NB4 (cell line): Measurements from ENCODE around the gene CELF5.

Experiments
- CTCF ChIP-seq: IDR thresholded peaks from one replicate; pipeline ENCODE4 v1.5.1; 2012; ENCODE audit warnings: low read depth, low read length
- MAX ChIP-seq: IDR thresholded peaks from 2 replicates; pipeline ENCODE4 v1.6.1; 2011; ENCODE audit warnings: low read depth, low read length

- TF ChIP-seq CTCF: no peak
- TF ChIP-seq MAX: no peak
Observed at GRCh38 chr19:3216874-3217273, 7.6 kb upstream of the CELF5 start.
